Measurements from ENCODE around the gene ALG10B.
"Not testable (repeated sequence)": the region's sequence is repeated elsewhere in the genome, so short reads cannot be mapped to it uniquely, and the experiment has no call there.

ALG10B gene

GRCh38 chr12:38316391-38317129 lies at the start of gene ALG10B:
Gene ALG10B (plus strand): TSS chr12:38316774. CDS start chr12:38316894, 120 bp downstream.
- peak; percentile 89 for DNase-seq

DNA sequence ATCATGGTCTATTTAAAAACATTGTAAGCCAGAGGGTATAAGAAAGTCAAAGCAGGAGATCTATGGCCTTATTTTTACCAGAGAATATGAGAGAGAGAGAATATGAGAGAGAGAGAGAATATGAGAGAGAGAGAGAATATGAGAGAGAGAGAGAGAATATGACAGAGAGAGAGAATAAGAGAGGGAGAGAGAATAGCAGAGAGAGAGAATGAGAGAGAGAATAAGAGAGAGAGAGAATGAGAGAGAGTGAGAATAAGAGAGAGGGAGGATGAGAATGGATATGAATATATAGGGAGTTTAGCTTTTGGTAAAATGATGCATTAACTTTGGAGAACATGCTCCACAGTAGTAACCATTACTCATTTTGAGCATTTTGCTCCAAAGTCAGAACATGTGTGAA lies 48.0 kb upstream of the ALG10B start:
- DNase-seq, result no peak

DNA sequence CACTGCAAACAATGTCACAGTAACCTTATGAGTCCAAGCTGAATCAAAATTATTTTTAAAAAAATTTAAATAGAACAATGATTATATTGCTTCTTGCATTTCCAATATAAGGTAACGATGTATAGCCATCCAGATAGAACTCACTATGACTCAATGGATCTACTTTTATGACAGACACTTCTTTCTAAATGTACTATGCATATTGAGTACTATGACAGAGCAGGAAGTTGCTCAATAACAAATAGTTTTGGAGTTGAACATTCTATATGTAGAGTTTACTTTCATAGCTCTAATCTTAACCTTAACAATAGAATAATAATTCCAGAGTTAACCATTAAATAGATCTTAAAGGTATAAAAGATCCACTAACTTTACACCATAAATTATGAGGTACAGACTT lies 46.7 kb upstream of the ALG10B start:
- DNase-seq, result no peak

DNA sequence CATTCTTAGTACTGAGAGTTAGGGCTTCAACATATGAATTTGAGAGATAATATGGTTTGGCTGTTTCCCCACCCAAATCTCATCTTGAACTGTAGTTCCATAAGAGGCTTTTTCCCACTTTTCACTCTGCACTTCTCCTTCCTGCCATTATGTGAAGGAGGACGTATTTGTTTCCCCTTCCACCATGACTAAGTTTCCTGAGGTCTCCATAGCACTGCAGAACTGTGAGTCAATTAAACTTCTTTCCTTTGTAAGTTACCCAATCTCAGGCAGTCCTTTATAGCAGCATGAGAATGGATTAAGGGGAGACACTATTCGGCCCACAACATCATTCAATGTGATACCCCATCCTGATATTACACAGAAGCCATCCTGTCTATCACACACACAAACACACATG lies 36.8 kb upstream of the ALG10B start:
- no peak for DNase-seq

DNA sequence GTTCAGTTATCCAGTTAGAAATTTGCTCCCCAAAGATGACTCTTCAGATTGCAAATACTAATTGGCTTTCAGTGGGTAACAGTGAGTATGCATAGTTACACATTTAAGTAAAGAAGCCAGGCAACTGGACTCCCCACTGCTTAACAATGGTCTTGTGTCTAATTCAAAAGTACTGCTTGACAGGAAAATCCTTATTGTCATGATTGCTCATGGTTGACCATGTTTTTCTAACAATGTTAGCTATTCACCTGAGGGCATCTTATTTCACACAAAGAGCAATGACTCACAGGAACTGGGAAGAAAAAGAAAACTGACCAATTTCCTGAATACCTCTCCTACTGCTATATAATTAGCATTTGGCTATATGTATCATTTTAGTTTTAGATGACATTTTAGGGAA lies 33.7 kb upstream of the ALG10B start:
- no peak for DNase-seq

- DNase-seq, result no peak
These were observed 27.2 kb upstream of the ALG10B start for GRCh38 chr12:38289396-38289795.

GRCh38 chr12:38291160-38291559 lies 25.4 kb upstream of the ALG10B start:
- DNase-seq, result no peak

DNA sequence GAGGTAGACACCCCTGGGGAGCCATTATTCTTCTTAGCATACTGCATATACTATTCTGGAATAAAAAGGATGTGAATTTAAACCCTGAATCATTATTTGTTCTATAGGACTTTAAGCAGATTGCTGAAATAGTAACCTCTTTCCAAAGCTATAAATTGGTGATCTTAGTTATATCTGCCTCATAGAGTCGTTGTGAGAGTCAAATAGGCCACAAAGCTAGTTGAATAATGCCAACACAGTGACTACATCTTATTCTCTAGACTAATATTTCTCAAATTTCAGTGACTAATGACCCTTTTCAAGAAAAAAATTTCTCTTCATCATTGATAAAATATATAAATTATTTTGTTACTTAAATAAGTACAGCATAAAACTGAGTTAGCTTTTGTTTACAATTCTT lies 13.6 kb upstream of the ALG10B start:
- not testable (repeated sequence) for DNase-seq

DNA sequence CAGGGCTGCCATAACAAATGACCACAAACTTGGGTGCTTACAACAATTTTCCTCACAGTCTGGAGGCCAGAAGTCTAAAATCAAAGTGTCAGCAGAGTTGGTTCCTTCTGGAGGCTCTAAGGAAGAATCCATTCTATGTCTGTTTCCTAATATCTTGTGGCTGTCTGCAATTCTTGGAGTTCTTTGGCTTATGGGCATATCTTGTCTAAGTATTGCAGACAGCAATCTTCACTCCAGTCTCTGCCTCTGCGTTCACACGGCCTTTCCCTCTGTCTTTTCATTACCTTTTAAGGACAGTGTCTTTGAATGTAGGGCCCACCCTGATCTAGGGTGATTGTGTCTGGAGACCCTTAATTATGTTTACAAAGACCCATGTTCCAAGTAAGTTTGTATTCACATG lies 5.4 kb downstream of the ALG10B start:
- DNase-seq, result not testable (repeated sequence)

DNA sequence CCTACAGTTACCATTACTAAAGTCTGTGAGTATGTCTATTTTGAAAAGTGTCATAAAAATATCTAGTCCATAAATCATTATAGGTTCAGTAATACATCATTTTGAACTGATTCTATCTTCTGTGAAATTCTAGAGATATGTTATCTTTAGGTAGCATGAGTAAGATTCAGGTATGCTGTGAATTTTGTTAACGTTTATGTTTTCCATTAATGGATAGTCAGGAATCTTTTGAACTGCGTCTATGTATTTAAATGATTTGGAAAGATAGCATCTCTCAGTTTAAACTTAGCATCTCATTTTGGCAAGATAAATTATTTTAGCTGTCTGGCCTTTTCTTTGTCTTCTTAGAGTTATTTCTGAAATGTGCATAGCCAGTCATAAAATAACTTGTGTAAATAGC lies 8.3 kb downstream of the ALG10B start:
- no peak for DNase-seq

DNA sequence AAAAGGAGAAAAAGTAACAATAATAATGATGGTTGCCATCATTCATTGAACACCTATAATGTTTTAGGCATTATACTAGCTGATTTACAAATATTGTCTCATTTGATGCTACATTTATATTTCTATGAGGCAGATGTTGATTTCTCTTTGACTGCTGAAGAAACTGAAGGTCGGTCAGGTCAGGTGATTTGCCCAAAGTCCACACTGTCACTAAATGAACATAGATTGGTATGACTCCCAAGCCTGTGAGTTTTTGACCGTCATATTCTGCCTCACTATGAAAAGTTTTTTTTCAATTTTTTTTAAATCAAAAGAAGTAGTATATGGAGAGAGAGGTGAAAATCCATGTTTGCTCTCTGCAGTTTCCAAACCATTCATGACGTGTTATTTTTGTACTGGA lies 10.8 kb downstream of the ALG10B start:
- DNase-seq, result no peak

DNA sequence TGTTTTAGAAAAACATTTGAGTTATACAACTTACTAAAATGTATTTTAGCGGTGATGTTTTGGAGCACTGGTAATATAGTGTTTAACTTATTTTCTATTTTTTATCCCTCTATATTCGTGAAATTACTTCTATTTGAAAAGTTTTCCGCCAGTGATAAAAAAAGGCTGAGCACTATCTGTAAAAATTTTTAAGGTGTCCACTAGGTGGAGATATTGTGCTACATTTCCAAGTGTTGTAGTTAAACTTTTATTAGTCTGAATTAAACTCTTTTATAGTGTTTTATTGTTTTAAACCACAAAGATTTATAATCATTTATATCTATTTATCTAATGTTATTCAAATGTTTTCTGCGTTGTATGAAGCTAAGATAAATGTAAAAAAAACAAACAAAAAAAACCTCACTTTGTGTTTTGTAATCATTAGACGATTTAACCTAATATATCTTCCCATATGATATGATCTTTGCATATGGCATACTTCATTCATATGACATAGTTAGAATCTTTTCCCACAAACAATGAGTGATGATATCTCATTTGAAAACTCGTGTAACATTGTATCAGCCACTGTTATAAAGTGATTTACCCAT lies 11.8 kb downstream of the ALG10B start:
- DNase-seq, result no peak

- DNase-seq, result not testable (repeated sequence)
These were observed 13.8 kb downstream of the ALG10B start for GRCh38 chr12:38330414-38330813.

GRCh38 chr12:38332814-38333213 lies 16.2 kb downstream of the ALG10B start:
- no peak for DNase-seq

DNA sequence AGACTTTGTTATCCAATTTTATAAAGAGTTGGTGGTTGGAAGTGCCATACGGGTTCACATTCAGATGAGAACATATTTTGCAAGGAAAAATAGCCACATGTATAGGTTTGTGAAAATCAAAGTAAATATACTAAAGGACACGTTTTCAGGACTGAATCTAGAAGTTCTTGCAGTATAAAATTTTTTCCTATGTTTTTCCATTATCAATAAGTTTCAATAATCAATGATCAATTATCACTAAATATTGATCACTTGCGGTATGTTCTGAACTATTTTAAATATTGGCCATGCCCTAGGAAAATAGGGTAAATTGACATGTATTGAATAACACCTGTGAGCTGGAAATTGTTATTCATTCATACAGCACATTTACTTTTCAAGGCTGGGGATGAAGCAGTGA lies 25.9 kb downstream of the ALG10B start:
- DNase-seq, result no peak

DNA sequence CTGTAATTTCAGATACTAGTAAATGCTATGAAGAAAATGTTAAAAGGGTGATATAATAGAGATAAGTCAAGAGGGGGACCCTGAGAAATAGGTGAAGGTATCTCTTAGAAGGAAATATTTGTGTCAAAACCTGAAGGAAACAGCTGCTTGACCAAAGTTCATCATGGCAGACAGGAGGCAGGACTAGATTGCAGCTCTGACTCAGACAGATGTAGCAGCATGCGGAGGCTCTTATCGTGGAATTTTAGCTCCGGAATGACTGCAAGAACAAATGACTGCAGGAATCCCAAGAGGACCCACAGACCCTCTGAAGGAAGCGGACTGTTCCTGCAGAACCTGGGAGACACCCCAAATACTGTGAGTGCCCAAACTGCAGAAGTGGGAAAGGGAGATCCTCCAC lies 26.7 kb downstream of the ALG10B start:
- DNase-seq, result not testable (repeated sequence)

- not testable (repeated sequence) for DNase-seq
These were observed 27.3 kb downstream of the ALG10B start for GRCh38 chr12:38343916-38344315.

DNA sequence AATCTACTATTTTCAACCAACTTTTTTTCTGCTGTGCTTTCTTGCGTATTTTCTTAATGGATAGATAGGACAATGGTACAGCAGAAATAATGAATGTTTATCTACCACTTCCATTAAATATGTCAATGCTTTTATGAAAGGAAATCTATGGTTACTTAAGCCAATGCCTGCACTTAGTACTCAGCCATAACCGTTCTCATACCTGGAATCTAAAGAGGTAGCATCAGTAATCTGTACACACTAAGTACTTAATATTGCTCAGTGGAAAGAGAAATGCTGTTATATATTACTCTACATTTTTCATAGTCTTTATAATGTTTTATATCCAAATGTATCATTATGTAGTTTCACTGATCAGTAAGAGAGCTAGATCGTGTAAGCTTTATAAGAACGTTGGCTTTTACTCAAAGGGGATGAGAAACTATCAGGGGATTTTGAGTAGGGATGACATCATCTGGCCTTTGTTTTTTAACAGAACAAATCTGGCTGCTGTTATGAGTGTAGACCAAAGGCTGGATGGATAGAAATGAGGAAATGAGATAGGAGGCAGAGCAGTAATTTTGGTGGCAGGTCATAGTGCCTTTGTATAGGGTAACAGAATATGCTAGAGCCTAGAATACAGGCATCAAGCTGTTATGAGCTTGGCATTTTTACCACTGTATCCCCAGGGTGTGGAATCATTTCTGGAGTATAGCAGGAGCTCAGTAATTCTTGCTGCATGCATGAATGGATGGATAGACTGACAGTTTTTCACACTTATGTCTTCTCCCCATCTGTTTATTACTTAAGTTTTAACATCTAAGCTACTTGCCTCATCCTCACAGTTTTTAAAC lies 34.0 kb downstream of the ALG10B start:
- no peak for DNase-seq

GRCh38 chr12:38351175-38351508 lies 34.6 kb downstream of the ALG10B start:
- not testable (repeated sequence) for DNase-seq

GRCh38 chr12:38367506-38367905 lies 50.9 kb downstream of the ALG10B start:
- no peak for DNase-seq

DNA sequence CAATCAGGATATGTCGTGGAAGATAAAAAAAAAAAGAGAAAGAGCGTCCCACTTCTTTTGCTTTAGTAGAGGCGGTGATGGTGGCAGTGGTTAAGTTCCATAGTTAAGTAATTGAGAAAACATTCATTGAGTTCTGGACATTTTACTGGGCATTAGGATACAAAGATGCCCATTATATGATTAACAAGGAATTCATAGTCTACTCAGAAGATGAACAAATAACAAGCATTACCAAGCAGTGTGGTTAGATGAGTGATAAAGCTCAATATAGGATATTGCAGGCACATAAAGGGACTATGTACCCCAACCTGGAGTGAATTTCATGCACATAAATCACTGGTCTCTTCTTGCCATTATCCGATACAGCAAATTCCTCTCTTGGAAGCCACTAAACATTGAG lies 53.7 kb downstream of the ALG10B start:
- no peak for DNase-seq

GRCh38 chr12:38373784-38374183 lies 57.2 kb downstream of the ALG10B start:
- DNase-seq, result no peak

- no peak for DNase-seq
These were observed 58.2 kb downstream of the ALG10B start for GRCh38 chr12:38374751-38375150.
